MM.1S (cell line): ENCODE results near the gene LSM14B.

Experiments
- DNase-seq: peaks from one replicate; pipeline ENCODE4 v3.0.0-alpha.2; 2015
- H2AFZ ChIP-seq: fragments of 300-600 bp; sonication (generic); 2 replicates; pipeline ENCODE4 v1.6.0; 2016; ENCODE audit warnings: antibody characterized with exemption, low read length
- H3F3A ChIP-seq: fragments of 300-600 bp; sonication (generic); 2 replicates; pipeline ENCODE4 v1.6.1; 2016; ENCODE audit warnings: mild to moderate bottlenecking, antibody characterized with exemption, low read length, moderate library complexity, mixed read lengths; ENCODE audit not compliant: insufficient read depth
- H3K27ac ChIP-seq: fragments of 300-600 bp; sonication (generic); 2 replicates; pipeline ENCODE4 v1.5.1; 2016; ENCODE audit warnings: mild to moderate bottlenecking, low read length
- H3K27me3 ChIP-seq: fragments of 300-600 bp; sonication (generic); replicated peaks from 2 replicates; pipeline ENCODE4 v1.6.0; 2016; ENCODE audit warnings: low read length; ENCODE audit not compliant: insufficient read depth
- H3K36me3 ChIP-seq: fragments of 300-600 bp; sonication (generic); replicated peaks from 2 replicates; pipeline ENCODE4 v1.6.1; 2016; ENCODE audit warnings: mild to moderate bottlenecking, low read length, mixed read lengths; ENCODE audit not compliant: insufficient read depth
- H3K4me1 ChIP-seq: fragments of 300-600 bp; sonication (generic); 2 replicates; pipeline ENCODE4 v1.6.1; 2016; ENCODE audit warnings: low read length, mixed read lengths
- H3K4me2 ChIP-seq: fragments of 300-600 bp; sonication (generic); 2 replicates; pipeline ENCODE4 v1.6.0; 2016; ENCODE audit warnings: low read depth, low read length
- H3K4me3 ChIP-seq: fragments of 300-600 bp; sonication (generic); 2 replicates; pipeline ENCODE4 v1.5.1; 2016; ENCODE audit warnings: low read length, mixed read lengths
- H3K79me2 ChIP-seq: fragments of 300-600 bp; sonication (generic); 2 replicates; pipeline ENCODE4 v1.6.1; 2016; ENCODE audit warnings: mixed run types, low read length, mixed read lengths
- H3K9ac ChIP-seq: fragments of 300-600 bp; sonication (generic); 2 replicates; pipeline ENCODE4 v1.6.1; 2016; ENCODE audit warnings: low read length, mixed read lengths
- H3K9me2 ChIP-seq: fragments of 300-600 bp; sonication (generic); replicated peaks from 2 replicates; pipeline ENCODE4 v1.6.1; 2016; ENCODE audit warnings: mild to moderate bottlenecking, low read length, mixed read lengths; ENCODE audit not compliant: insufficient read depth
- H3K9me3 ChIP-seq: fragments of 300-600 bp; sonication (generic); replicated peaks from 2 replicates; pipeline ENCODE4 v1.6.1; 2016; ENCODE audit warnings: mild to moderate bottlenecking, low read length, mixed read lengths; ENCODE audit not compliant: insufficient read depth
- H4K20me1 ChIP-seq: fragments of 300-600 bp; sonication (generic); 2 replicates; pipeline ENCODE4 v1.6.1; 2016; ENCODE audit warnings: mild to moderate bottlenecking, low read length, moderate library complexity, mixed read lengths; ENCODE audit not compliant: insufficient read depth
- EZH2 ChIP-seq: fragments of 300-600 bp; sonication (generic); optimal IDR thresholded peaks from 2 replicates; pipeline ENCODE3; 2017; ENCODE audit warnings: low read depth, mild to moderate bottlenecking, antibody characterized with exemption, low read length, mixed read lengths
- EZH2phosphoT487 ChIP-seq: fragments of 300-600 bp; sonication (generic); IDR thresholded peaks from 2 replicates; pipeline ENCODE4 v1.6.1; 2018; ENCODE audit warnings: antibody characterized with exemption, low read length
- TF ChIP-seq, protein P1 (sequence below): fragments of 300-600 bp; sonication (generic); IDR thresholded peaks from 2 replicates; pipeline ENCODE4 v1.5.1; 2016; ENCODE audit warnings: antibody characterized with exemption, low read length, mixed read lengths

LSM14B gene

DNA sequence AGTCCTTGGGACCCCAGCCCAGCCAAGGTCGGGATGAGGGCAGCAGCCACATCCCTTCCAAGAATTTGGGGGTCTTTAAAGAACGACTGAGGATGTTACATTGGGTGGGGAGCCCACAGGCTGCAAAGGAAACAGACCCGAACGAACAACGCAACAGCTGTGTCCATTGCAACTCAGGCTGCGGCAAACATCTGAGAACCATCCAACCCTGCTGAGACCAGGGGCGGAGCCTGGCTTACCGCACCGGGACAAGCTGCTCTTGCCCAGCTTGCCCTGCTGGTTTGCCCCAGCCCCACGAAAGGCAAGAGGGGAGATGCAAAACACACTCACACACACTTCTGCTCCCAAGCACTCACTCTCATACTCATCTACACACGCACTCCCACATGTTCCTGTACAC lies 35.0 kb upstream of the LSM14B start:
- no peak overlapping the region for H3K4me2 ChIP-seq
- H3K27me3 ChIP-seq = peaks cover 76% of the 10 kb centered on the region
- no peak for DNase-seq

DNA sequence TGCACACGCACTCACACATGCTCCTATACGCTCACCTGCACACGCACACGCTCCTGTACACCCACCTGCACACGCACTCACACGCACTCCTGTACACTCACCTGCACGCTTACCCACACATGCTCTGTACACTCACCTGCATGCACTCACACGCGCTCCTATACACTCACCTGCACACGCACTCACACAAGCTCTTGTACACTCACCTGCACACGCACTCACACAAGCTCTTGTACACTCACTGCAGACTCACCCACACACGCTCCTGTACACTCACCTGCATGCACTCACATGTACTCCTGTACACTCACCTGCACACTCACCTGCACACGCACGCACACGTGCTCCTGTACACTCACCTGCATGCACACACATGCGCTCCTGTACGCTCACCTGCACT lies 34.6 kb upstream of the LSM14B start:
- no peaks in the 10 kb centered on the region for H3K4me1 ChIP-seq
- no peaks in the 10 kb centered on the region for H4K20me1 ChIP-seq
- no peaks in the 10 kb centered on the region for H3F3A ChIP-seq
- no peak overlapping the region for H3K4me2 ChIP-seq
- H3K4me3 ChIP-seq = no peak overlapping the region
- no peak for DNase-seq
- no peaks in the 10 kb centered on the region for H3K36me3 ChIP-seq
- no peaks in the 10 kb centered on the region for H3K9me2 ChIP-seq
- no peak overlapping the region for H3K27ac ChIP-seq
- TF ChIP-seq, protein P1, sequence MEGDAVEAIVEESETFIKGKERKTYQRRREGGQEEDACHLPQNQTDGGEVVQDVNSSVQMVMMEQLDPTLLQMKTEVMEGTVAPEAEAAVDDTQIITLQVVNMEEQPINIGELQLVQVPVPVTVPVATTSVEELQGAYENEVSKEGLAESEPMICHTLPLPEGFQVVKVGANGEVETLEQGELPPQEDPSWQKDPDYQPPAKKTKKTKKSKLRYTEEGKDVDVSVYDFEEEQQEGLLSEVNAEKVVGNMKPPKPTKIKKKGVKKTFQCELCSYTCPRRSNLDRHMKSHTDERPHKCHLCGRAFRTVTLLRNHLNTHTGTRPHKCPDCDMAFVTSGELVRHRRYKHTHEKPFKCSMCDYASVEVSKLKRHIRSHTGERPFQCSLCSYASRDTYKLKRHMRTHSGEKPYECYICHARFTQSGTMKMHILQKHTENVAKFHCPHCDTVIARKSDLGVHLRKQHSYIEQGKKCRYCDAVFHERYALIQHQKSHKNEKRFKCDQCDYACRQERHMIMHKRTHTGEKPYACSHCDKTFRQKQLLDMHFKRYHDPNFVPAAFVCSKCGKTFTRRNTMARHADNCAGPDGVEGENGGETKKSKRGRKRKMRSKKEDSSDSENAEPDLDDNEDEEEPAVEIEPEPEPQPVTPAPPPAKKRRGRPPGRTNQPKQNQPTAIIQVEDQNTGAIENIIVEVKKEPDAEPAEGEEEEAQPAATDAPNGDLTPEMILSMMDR = no peak
- no peak for TF ChIP-seq EZH2
- H2AFZ ChIP-seq = no peak overlapping the region
- H3K27me3 ChIP-seq = peaks cover 77% of the 10 kb centered on the region
- H3K9ac ChIP-seq = no peak overlapping the region
- no peaks in the 10 kb centered on the region for H3K9me3 ChIP-seq
- H3K79me2 ChIP-seq = no peaks in the 10 kb centered on the region

More for the DNA sequence above, 35.0 kb upstream of the LSM14B start:
- H3F3A ChIP-seq = no peaks in the 10 kb centered on the region
- TF ChIP-seq, protein P1 = no peak
- no peak for TF ChIP-seq EZH2phosphoT487
- no peak for TF ChIP-seq EZH2
- no peaks in the 10 kb centered on the region for H3K9me2 ChIP-seq
- no peaks in the 10 kb centered on the region for H3K9me3 ChIP-seq
- no peaks in the 10 kb centered on the region for H4K20me1 ChIP-seq
- no peaks in the 10 kb centered on the region for H3K36me3 ChIP-seq
- no peak overlapping the region for H3K4me3 ChIP-seq
- H2AFZ ChIP-seq = no peak overlapping the region
- no peak overlapping the region for H3K27ac ChIP-seq
- H3K4me1 ChIP-seq = no peaks in the 10 kb centered on the region
- no peaks in the 10 kb centered on the region for H3K79me2 ChIP-seq
- no peak overlapping the region for H3K9ac ChIP-seq

DNA sequence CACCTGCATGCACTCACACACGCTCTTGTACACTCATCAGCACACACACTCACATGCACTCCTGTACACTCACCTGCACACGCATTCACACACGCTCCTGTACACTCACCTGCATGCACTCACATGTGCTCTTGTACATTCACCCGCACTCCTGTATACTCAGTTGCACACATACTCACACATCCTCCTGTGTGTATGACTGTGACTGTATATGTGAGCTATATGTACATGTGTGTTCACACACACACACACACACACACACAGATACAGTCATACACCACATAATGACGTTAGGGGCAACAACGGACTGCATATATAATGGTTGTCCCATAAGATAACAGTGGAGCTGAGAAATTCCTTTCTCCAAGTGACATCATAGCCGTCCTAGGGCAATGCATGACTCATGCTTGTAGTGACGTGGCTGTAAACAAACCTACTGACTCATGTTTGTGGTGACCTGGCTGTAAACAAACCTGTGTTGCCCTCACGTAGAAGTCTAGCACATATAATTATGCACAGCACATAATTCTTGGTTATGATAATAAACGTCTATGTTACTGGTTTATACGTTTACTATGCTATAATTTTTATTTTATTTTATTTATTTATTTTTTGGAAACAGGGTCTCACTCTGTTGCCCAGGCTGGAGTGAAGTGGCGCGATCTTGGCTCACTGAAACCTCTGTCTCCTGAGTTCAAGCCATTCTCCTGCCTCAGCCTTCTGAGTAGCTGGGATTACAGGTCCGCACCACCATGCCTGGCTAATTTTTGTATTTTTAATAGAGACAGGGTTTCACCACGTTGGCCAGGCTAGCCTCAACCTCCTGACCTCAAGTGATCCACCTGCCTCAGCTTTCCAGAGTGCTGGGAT lies 33.8 kb upstream of the LSM14B start:
- DNase-seq = no peak
- Histone ChIP-seq H3K27me3 (peaks cover 81% of the 10 kb centered on the region), H4K20me1 (no peaks in the 10 kb centered on the region), H3K9ac (no peak overlapping the region), H3K27ac (no peak overlapping the region), H3K79me2 (no peaks in the 10 kb centered on the region), H3K4me2 (no peak overlapping the region), H3K4me3 (no peak overlapping the region), H3K9me2 (no peaks in the 10 kb centered on the region), H2AFZ (no peak overlapping the region), H3F3A (no peaks in the 10 kb centered on the region), H3K36me3 (no peaks in the 10 kb centered on the region), H3K9me3 (no peaks in the 10 kb centered on the region), H3K4me1 (no peaks in the 10 kb centered on the region)
- TF ChIP-seq, protein P1 = no peak
- TF ChIP-seq EZH2 (no peak), EZH2phosphoT487 (no peak)
